LNCaP clone FGC (cell line): Measurements from ENCODE around the gene TPSD1.

Experiments
- DNase-seq: peaks from one replicate; pipeline ENCODE4 v3.0.0-alpha.2; 2011; ENCODE audit warnings: low read depth
- H3K4me3 ChIP-seq: 2 replicates; pipeline ENCODE4 v1.5.1; 2011; ENCODE audit warnings: mild to moderate bottlenecking, low read depth, low read length, control low read depth
- CTCF ChIP-seq: IDR thresholded peaks from 2 replicates; pipeline ENCODE4 v1.5.1; 2012; ENCODE audit warnings: mild to moderate bottlenecking; ENCODE audit not compliant: control insufficient read depth, insufficient read depth; ENCODE audit errors: extremely low read depth

TPSD1 gene

GRCh38 chr16:1272453-1273198, 16.8 kb downstream of the TPSD1 start:
- no peak for DNase-seq
- no peak overlapping the region for H3K4me3 ChIP-seq
- TF ChIP-seq CTCF: no peak

- H3K4me3 ChIP-seq: no peak overlapping the region
- no peak for DNase-seq
- no peak for TF ChIP-seq CTCF
Observed at GRCh38 chr16:1273816-1274215, 17.9 kb downstream of the TPSD1 start.

- H3K4me3 ChIP-seq: no peak overlapping the region
- DNase-seq: no peak
- TF ChIP-seq CTCF: no peak
Observed at GRCh38 chr16:1274767-1275166, 18.9 kb downstream of the TPSD1 start.

- DNase-seq: no peak
- no peak overlapping the region for H3K4me3 ChIP-seq
- TF ChIP-seq CTCF: no peak
Observed at GRCh38 chr16:1275791-1276579, 20.1 kb downstream of the TPSD1 start.

GRCh38 chr16:1276580-1276878, 20.7 kb downstream of the TPSD1 start:
- DNase-seq: no peak

GRCh38 chr16:1277151-1277598, 21.3 kb downstream of the TPSD1 start:
- TF ChIP-seq CTCF: no peak
- H3K4me3 ChIP-seq: no peak overlapping the region
- DNase-seq: no peak

More at GRCh38 chr16:1276580-1276878, 20.7 kb downstream of the TPSD1 start:
- TF ChIP-seq CTCF: no peak
- H3K4me3 ChIP-seq: no peak overlapping the region
